NCI-H2107 treated with DMSO at 0.1 percent for 48 hours (cell line): ENCODE data around the gene MTM1.

Source experiments
- DNase-seq: peaks from one replicate; lab custom pipeline; 2025; ENCODE audit not compliant: unreplicated experiment; lab: John Stamatoyannopoulos, UW

Gene MTM1

GRCh38 chrX:150702966-150703694, 134.7 kb downstream of the MTM1 start:
- no peak for DNase-seq

DNA sequence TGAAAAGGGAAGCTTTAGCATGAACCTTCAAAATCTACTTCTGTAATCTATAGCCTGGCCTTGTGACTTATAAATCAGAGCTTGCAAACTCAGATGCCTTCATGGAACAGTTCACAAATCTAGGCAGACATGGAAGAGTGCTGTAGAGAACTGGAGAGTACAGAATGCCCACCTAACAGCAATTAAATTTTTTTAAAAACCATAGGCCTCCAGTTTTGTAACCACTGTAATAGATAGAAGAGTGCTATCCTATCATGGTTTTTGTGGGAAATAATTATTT, 135.2 kb downstream of the MTM1 start:
- no peak for DNase-seq

- no peak for DNase-seq
These were observed 135.7 kb downstream of the MTM1 start for GRCh38 chrX:150704030-150704613.

DNA sequence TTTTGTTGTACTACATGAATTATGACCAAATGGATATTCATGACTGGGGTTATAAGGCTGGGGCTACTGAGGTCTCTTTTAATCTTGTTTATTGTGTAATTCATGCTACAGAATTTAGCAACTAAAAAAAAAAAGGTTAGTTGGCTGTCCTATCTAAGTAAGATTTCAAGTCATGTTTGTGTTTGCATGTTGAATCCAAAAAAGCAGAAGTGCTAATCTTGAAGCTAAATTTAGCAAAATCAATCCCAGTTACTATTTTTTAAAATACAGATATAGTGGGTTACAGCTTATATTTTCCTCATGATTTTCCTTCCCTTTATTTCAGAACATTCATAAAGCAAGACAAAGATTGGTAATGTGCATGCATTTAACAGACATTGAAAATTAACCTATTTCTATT, 144.2 kb downstream of the MTM1 start:
- DNase-seq = no peak

GRCh38 chrX:150715184-150715583, 146.8 kb downstream of the MTM1 start:
- DNase-seq = no peak

DNA sequence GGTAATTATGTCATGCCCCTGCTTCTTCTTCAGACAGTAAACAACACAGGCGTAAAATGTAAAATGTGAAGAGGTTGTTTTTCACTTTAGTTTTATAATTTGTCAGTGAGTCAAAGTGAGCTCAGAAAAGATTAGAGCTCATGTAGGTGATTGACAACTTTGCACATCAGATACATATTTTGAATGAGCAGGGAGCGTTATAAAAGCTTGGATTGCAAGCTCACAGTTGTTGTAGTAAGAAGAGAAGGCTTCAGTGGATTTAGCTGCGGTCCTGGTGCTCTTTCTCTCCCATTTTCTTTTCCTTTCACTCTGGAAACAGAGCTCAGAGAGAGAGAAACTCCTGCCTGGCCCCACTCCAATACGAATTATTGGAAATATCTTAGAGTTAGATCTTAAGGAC, 151.2 kb downstream of the MTM1 start:
- no peak for DNase-seq
